Activated CD4-positive, alpha-beta T cell treated with anti-CD3 and anti-CD28 coated beads, Interleukin-10, Interleukin-2, amounts not matched to agents 100 ng/mL and 50 ng/mL, durations not matched to agents 16 hours and 8 hours (primary cell): ENCODE results near the gene NFATC1.

Experiments used
- DNase-seq: peaks from one replicate; pipeline ENCODE4 v3.0.0-alpha.2; 2020

The NFATC1 gene

DNA sequence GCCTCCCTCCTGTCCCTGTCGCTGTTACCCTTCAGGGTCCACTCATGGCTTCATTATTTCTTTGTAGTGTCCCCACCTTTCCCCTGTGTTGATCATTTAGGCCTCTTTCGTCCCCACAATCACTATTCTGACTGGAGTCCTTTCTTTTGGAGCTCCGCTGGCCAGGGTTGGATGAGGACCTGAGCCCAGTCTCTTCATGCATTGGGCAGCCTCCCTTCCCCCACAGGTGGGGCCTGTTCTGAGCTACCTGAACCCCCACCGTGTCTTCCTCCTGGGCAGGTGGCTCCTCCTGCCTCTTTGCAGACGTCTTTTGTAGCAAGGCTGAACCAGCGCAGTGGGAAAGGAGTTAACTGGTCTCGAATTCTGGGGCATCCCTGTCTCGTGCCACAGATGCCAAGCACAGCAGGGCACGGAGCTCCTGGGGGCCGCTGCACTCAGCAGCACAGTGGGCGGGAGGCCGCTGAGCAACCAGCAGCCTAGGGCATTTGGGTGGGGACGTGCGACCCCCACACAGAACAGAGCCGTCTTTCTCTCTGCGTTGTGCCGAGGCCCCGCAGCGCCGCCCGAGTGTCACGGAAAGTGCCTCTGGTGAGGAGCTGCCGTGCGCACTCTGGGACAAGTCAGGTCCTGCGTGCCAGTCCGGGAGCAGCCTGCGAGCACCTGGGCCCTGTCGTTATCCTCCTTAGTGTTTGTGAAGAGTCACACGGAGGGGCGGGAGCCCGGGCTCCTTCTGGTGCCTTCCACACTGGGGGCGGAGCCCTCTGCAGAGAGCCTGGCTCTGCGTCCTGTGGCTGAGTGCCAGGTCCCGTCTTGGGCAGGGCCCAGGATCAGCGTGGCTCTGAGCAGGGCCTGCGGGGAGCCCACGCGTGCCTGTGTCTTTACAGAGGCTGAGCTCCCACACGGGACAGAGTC, 130.1 kb downstream of the NFATC1 start:
- DNase-seq: no peak

DNA sequence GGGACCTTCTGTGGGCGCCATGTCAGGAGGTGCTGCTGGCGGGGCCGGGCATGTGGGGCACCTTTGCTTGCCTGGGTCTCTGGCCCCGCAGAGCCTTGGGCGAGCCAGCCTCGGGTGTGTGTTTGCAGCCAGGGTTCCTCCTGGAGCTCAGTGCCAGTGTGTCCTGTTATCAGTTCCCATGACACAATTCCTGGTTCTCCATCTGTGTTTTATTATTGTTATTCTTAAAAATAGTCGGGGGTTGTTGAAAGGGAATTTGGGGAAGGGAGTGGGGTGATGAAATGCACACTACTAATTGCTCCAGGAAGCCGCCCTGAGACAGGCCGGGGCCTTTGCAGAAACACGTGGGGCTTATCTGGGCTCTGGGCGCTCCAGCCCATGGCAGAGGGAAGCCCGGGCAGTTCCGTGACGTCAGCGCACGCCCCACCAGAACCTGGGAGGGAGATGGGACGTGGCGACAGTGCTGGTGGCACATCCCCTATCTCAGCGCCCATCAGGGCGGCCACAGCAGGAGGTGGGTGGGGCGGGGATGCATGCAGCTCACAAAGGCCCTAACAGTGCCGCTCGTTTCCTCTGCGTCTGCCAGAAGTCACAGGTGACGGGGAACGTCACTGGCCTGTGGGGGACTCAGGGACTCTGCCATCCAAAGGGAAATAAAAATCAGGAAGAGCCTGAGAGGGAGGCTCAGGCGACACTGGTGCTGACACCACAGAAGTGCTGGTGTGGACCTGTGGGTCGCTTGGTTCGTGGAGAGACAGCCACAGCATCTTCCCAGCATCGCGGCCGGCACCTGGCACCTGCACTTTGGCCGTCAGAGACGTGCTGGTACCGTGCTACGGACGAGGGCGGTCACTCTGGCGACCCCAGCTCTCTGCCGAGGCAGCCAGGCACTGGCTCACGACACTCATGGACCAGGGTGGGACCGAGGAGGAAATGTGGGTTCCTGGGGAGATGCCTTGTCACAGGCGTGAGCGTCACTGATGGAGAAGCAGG, 131.0 kb downstream of the NFATC1 start:
- peak; percentile 18 for DNase-seq

DNA sequence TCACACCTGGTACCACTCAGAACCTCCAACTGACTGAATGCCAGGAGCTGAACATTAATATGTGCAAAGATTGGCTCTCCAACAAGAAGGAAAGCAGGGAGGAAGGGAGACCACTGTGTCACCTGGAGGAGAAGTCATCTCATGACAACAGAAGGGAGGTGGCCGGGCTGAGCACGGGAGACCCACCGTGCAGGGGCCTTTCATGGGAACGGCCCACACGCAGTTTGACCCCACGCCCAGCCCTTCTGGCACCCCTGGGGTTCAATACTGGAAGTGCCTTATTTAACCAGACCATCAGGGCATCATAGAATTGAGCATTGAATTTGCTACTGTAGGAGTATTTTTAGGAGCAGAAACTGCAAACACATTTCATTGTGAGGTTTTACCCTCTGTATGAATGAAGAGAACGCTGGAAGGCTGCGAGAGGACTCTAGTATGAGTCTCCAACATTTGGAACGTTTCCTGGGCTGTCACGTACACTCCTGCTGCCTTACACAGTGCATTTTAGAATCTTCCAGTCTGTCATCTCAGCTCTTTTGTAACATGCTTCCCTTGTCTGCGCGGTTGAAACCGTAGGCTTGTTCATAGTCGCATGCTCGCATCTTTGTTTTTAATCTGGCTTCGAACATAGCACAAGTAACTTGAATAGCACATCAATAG, 132.1 kb downstream of the NFATC1 start:
- DNase-seq: no peak

DNA sequence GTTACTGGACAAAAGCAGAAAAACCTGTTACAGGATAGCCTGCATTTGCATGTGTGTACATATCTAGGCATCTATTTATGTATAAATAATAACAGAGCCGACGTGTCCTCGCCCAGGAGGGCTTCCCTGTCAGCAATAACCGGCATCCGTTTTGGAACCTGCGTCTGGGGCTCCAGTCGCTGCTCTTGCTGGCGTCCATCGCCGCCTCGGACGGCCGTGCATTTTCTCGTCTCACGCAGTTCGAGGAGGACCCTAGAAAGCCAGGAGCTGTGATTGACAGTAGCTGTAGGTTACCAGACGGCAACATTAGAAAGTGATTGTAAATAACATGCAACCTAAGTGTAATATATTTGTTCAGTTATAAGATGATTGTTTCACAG, 132.6 kb downstream of the NFATC1 start:
- DNase-seq: no peak

DNA sequence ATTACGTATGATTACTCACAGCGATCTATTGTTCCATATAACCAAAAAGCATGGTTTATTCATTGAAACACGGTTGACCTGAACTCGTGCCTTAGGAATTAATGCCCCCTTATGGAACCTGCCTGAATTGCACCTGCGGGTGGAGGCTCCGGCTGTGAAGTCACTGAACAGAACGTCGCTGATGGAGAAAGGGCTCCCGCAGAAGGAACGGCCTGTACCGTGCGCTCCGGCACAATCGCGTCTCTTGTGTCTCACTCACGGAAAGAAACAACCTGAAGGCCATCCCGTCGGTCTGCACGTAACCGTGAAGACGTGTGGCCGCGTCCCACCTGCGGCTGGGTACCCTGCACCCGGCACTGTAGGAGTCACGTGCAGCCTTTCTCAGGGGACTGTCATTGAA, 133.1 kb downstream of the NFATC1 start:
- peak; percentile 77 for DNase-seq

DNA sequence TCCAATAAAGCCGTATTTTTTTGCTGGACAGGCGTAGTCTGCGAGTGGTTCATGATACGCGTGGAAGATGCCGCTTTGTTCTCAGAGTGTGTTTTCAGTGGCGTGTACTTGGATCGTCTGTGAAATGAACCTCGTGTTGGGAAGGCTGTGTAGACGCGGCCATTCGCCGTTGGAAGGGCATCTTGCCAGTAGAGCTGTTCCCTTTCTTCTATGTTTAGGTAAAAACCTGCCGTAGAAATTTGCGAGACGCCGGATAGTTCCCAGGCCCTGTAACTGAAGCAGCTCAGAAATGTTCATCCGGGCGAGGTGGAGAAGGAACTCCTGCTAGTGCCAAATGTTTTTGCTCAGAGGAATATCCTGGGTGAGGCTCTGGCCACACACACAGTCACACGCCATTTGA, 133.6 kb downstream of the NFATC1 start:
- DNase-seq: no peak

DNA sequence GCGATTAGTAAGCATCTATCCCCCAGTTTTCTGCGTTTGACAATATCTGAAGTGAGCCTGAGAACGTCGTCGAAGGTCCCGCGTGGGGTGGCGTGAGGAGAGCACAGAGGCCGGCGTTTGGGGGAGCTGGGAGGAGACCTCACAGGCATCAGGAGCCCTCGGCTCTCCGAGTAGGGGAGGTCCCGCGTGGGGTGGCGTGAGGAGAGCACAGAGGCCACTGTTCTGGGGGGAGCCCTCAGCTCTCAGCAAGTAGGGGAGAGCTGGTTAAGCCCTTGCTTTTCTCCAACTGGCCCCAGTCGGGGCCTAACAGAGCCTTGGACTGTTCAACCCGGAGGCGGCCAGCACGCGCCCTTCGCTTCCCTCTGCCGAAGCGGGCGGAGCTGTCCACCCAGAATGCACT, 134.3 kb downstream of the NFATC1 start:
- DNase-seq: no peak

DNA sequence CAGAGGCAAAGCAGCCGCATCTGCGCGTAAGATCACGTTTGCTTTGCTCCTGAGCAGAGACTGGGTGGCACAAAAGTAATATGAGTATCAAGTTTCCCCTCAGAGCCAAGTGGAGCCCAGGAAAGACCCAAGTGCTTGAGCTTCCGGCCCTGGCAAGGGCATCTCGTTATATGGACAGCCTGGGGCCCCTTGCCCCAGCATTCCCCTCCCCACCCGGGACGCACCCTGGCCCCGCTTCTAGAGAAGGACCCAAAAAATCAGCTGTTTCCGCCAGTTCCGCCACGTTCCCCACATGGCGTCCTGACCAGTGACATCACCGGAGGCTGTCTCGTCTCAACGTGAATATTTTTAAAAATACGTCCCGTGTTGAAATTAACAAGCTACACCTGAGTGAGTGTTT, 135.1 kb downstream of the NFATC1 start:
- no peak for DNase-seq

DNA sequence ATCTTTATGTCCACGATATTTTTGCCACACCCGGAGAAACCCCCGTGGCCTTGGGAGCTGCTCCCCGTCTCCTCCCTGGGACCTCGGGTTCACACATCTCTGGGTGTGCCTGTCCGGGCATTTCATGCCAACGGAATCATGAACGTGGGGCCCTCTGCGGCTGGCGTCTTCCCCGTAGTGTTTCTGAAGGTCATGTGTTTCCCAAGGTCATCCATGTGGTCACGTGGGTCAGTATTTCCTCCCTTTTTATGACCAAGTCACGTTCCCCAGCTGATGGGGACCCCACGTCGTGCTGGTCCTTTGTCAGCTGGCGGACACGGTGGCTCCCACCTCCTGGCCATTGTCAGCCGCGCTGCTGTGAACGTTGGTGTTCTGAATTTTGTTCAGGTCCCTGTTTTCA, 135.7 kb downstream of the NFATC1 start:
- DNase-seq: no peak

DNA sequence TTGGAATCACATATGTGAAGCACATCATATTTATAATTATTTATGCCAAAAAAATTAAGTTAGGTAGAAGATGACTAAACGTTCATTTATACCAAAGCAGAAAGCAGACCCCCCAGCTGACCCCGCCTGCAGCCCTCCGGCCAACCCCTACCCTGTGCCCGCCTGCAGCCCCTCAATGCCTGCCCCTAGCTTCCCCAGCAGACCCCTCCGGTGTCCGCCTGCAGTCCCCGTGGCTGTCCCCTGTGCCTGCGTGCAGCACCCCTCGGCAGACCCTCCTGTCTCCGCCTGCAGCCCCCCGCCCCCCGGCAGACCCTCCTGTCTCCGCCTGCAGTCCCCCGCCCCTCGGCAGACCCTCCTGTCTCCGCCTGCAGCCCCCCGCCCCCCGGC, 136.2 kb downstream of the NFATC1 start:
- no peak for DNase-seq

DNA sequence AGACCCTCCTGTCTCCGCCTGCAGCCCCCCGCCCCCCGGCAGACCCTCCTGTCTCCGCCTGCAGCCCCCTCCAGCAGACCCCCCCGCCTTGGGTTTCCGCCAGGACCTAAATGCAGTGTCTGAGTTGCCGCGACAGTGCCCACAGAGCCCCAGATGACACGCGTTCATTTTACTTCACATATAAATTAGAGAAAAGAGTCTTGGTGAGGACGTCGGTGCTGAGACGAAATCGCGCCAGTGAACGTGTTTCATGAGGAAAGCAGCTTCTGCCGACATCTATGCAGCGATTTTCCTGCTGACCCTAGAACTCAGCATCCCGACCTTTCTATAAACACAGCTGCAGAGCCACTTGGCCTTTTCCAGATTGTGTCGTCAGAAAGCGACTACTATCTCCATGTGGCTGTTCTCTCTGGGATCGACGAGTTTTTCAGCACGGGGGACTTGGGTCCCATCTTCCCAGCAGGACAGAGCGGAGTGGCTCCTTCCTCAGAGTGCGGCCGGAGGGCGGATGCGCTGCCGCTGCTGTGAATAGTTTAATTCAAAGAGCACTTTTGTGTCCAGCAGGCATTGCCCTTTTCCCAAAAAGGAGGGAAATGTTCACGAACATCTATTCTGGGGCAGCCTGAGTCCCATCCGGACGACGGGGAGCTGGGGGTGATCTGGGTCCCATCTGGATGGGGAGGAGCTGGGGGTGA, 136.7 kb downstream of the NFATC1 start:
- no peak for DNase-seq

DNA sequence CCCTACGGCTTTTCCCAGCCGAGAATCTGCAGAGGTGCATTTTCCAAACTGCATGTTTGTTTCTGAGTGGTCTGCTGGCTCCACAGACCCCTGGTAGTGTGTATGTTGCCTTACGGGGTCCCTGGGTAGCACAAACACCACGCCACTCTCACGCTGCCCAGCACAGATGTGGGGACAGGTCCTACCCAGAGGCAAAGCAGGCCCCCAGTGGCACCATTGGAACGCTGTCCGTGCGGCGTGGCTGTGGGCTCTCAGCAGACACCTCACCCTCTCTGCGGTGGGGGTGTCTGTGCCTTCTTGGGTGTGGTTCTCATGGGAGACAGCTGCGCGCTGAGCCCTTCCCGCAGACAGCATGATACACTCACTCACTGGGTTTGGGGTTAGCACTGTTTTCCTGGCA, 137.4 kb downstream of the NFATC1 start:
- DNase-seq: no peak

DNA sequence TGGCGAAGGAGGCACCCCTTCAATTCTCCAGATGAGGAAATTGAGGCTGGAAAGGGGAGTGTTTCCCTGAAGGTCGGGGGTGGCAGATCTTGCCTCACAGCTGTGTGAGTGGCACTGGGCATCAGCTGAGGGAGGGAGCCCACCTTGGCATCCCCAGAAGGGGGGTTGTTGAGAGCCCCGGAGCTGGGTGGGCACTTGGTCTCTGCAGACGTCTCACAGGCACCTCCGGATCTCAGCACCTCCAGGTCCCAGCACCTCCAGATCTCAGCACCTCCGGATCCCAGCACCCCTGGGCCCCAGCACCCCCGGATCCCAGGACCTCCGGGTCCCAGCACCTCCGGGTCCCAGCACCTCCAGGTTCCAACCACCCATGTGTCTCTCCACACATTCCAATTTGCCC, 137.9 kb downstream of the NFATC1 start:
- no peak for DNase-seq

DNA sequence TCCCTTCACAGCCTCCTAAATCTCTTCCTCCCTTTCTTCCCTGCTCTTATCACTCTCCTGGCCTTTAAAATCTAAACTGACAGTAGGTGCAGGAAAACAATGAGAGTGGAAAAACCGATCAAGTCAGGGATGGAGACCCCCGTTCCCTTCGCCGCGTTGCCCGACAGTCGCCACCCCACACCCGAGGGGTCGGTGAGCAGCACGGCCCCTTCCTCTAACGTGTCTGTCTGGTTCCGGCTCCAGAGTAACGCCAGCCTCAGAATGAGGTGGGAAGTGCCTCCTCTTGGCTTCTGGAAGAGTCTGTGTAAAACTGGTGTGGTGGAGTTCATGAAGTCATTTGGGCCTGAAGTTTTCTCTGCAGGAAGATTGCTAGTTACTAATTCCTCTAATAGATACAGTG, 138.6 kb downstream of the NFATC1 start:
- DNase-seq: no peak

DNA sequence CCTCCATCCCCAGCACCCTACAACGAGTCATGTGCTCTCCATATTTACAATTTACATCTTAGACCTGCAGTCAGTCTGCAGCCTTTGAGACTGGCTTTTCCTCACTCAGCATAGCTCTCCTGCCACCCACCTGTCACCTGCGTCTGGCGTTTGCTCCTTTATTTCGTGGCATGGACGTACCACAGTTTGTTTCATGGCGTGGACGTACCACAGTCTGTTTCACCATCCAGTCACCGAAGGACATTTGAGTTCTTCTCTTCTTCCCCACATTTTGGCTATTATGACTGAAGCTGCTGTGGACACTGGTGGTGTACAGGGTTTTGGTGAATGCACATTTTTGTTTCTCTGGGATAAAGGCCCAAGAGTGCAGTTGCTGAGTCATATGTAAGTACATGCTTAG, 142.0 kb downstream of the NFATC1 start:
- DNase-seq: no peak

DNA sequence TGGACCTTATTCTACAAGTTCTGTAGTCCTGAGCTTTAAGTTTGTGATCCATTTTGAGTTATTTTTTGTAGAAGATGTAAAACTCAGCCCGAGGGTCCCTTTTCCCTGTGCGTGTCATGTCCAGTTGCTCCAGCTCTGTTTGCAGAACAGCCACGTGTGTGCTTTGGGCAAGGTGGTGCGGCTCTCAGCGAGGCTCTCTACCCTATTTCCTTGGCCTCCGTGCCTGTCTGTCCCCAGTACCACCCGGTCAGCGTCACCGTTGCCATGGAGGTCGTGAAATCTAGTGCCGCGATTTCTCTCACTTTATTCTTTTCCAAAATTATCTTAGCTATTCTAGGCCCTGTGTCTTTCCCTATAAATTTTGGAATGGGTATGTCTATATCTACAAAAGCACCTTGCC, 142.9 kb downstream of the NFATC1 start:
- DNase-seq: no peak

DNA sequence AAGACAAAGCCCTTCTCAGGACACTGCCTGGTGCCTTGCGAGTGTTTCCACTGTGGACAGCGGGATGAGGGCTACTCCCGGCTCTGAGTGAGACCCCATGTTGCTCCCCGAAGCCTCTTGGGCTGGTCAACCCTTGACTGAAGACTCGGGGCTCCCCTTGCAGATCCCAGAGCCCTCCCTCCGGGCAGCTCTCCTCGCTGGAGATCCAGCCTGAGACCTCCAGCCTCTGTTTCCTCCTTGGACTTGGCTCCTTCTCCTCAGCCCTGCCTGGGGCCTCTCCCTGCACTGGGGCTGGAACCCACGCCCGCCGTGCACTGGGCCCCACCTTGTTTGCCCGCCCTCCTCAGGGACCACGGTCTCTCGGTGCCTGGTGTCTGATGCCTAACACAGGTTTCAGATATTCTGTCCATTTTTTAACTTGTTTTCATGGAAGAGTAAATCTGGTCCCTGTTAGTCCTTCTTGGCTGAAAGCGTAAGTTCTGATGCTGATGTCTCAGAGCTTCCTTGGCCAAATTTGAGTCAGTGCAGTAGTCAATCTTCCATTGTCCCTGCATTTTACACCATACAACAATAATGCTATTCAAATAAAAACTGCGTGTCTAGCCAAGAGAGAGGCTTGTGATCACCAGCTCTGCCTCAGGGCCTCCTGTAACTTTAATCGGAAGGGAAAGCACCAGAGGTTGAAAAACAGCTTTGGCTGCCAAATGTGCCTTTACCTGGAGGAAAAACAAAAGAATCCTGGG, 144.6 kb downstream of the NFATC1 start:
- no peak for DNase-seq

DNA sequence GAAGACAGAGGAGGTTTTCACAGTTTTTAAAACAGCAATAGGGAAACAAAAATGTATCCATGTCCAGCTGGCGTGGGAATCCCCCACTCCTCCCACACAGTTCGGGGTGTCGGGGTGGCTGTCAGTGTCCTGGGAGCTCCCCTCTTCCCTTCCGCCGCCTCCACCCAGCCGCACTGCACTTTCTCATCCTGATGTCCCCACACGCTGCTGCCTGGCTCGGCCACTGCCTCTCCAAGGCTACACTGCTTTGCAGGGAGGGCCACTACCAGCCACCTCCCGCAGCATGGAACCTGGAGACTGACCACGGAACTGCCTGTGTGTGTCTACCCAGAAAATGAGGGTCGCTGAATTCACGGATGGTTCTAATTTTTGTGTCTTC, 145.2 kb downstream of the NFATC1 start:
- DNase-seq: no peak

DNA sequence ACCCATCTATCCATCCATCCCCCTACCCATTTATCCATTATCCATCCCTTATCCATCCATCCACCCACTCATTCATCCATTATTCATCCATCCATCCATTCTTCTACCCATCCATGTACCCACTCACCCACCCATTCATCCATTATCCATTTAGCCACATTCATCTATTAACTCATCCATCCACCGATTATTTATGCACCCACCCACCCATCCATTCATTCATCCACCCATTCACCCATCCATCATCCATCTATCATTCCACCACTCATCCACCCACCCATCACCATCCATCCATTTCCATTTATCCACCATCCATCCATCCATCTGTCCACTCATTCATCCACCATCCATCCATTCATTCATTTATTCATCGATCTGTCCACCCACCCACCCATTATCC, 146.5 kb downstream of the NFATC1 start:
- DNase-seq: no peak

DNA sequence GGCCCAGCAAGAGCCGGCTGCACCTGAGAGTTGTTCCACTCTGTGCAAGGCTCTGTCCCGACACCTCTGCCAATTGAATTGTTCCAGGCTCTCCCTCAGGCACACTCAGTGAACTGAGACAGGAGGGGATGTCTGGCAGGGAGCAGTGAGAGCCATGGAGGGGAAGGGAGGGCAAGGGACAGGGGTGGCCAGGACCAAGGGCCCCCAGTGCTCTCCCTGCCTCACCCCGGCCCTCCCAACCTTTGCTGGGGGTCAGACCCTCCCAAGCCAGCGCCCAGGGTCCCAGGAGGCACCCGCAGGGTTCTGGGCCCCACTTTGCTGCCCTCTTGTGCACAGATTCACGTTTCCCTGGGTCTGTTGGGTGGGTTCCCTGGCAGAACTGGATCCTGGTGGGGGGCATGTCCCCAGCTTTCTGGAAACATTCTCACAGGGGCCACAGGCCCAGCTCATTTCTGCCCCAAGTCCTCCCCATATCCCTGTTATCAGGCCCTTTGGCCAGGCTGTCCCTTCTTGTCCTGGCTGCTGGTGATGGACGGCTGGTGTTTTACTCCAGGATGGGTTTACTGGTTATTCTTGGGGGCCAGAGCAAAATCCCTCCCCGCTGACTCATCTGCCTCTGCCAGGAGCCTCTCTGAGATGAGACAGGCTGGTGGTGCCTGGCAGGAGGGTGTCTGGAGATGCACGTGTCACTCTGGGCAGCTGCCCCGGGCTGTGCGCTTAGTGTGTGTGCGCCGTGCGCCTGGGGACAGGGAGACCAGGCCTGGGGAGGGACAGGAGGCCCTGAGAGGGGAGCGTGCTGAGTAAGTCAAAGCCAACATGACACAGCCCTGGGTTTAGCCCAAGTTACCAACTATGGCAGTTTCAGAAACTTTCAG, 147.4 kb downstream of the NFATC1 start:
- no peak for DNase-seq

DNA sequence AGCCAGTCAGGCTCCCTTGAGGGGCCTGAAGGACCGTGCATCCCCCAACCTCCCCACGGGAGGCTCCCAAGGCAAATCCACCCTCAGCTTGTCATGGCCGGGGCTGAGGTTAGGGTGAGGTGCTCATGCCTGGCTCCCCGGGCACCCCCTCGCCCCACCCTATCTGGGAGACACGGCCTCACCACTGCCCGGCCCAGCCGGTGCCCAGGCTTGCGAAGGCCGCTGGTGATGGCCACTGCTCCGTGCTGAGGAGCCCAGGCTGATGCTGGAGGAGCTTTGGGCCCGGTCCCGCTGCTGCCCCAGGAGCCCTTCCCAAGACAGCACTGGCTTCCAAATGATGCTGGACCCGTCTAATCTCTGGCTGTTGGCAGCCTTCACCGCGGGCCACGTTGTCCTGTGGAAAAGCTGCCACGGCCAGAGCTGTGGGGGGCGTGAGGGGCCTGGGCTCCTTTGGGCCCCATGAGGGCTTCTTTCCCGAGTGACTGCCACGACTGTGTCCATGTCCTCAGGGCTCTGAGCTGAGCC, 148.2 kb downstream of the NFATC1 start:
- DNase-seq: no peak
